Hepatic stellate cell (primary cell): ENCODE data around the gene TSPAN17.

Source experiments
- DNase-seq: peaks from one replicate; pipeline ENCODE4 v3.0.0; 2011; ENCODE audit warnings: low spot score

TSPAN17 gene

DNA sequence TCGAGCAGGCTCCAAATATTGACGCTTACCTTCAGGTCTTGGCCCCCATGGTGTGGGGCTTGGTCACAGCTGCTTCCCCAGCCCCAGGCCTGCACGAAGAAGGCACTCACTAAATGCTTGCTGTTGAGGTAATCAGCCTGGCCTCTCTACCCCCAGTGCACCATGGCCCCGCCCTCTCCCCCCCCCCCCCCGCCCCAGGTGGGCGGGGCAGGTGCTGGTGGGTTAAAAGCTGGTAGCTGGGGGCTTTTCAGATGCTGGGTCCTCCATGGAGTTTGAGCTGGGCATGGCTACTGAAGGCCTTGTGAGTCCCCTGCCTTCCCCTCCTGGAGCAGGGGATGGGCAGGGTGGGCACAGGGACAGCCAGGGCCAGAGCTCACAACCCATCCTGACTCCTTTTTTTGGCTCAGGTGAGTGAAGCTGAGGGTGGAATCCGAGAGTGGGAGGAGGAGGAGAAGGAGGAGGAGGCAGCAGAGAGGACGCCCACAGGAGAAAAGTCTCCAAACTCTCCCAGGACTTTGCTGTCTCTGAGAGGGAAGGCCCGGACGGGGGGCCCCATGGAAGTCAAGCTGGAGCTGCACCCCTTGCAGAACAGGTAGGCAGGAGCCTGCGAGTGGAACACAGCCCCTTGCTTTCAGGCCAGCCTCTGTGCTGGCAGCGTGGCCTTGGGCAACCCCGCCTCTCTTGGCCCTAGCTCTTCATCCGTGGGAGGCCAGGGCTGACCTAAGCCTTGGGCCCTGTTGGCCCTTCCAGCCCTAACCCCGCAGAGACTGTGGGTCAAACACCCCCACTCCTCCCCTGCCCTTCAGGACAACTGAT, 4.4 kb upstream of the TSPAN17 start:
- DNase-seq: no peak

DNA sequence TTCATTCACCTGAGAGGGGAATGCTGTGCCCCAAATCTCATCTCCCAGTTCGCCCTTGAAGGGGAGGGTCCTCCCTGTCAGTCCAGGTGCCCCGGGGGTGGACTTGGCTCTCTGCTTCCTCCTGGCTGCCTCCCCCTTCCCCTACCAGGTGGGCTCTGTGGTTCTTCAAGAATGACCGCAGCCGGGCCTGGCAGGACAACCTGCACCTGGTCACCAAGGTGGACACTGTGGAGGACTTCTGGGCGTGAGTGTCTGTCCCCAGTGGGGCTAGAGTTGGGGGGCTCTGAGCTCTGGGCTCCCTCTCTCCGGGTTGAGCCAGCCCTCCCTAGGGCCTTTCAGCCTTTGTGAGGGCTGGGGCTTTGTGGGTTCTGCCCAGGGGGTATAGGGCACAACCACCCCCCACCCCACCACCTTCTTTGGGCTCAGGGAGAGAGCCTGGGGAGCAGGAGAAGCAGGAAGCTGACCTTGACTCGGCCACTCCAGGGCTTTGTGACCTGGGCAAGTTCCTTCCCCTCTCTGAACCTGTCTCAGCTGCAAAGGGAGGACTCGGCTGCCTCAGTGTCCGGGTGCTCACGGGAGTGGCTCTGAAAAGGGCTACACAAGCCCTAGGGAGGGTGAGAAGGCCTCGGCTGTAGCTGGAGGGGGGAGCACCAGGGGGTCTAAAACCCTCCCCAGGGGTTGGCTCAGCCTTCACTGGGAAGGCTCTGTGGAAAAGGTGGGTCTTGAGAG, 3.6 kb upstream of the TSPAN17 start:
- no peak for DNase-seq

DNA sequence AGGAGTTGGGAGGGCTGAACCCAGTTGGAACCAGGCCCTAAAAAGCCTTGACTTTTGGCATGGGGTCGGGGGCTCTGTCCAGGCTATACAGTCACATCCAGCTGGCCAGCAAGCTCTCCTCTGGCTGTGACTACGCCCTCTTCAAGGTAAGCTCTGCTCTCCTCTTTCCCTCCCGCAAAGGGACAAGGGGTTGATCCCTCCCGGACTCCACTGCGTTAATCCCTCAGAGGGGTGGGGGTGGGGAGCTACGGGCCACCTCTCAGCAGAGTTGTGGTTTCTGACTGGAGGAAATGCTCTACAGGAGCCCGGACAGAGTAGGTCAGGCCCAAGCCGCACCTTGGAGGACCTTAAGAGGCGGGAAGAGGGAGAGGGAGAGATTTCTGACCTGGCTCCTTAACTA, 3.0 kb upstream of the TSPAN17 start:
- no peak for DNase-seq

GRCh38 chr5:176644878-176645670, 2.2 kb upstream of the TSPAN17 start:
- DNase-seq: no peak

DNA sequence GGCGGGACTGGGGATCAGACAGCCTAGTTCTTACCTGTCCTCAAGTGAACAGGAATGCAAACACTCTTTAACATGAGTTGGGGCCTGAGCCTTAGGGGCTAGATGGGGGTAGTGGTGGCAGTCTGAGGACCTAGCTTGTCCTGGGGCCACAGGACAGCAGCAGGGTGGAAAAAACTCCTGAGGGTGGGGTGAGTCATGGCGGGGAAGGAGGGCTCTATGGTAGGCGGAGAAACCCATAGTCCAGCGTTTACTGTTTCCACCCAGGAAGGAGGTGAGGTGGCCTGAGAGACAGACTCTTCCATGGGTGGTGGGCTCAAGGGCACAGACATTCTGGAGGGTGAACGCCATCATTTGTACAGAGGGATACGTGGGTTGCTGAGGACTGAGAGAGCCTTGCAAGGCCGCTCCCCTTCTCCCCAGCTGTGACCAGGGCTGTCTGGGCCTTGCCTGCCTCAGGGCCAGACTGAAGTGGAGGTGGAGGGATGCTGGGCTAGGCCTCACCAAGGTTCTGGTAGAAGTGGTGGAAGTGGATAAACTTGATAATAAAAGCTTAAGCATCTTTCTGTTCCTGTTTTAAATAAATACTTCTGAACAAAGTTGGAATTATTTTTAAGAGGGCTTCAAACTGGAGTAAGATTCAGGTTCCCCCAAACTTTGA, 1.1 kb upstream of the TSPAN17 start:
- DNase-seq: no peak

DNA sequence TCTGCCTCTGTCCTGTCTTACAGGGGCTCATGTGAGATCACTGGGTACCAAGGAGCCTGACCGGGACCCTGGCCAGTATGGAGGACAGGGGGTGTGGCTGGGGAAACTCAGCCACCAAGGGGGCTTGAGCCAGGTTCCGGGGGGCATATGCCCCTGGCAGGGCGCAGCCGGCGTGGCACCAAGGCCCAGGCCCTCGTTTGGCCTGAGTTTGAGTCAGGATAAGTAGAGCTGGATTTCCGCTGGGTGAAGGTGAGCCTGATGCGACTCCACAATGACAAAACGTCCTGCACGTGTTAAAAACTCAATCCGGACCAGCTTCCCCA, 616 bp upstream of the TSPAN17 start:
- DNase-seq: no peak

GRCh38 chr5:176647843-176648473, 674 bp downstream of the TSPAN17 start:
- peak; percentile 65 for DNase-seq

- DNase-seq: no peak
These were observed 1.4 kb downstream of the TSPAN17 start for GRCh38 chr5:176648474-176649194.

DNA sequence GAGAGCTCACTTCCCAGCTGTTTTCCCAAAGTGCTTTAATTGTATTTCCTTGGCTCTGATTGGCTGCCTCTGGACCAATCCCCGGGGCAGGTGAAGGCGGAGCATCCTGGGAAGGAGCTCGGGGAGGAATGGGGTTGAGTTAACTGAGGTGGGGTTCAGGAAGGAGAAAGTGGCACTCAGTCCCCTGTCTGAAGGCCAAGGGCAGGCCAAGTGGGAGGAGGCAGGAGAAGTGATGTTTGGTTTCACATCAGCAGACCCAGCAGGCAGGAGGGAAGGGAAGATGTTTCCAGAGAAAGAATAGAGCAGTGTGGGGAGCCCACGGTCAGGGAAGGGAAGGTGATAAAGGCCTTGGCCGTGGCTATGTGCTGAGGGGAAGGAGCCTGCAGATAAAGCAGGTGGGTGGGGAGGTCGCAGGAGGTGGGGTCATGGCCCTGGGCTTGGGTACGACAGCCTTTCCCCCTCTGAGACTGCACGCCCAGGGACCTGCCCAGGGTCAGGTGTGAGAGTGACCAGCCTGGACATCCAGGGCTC, 3.1 kb downstream of the TSPAN17 start:
- no peak for DNase-seq

- no peak for DNase-seq
These were observed 4.2 kb downstream of the TSPAN17 start for GRCh38 chr5:176651472-176651980.

- peak; percentile 60 for DNase-seq
These were observed 4.9 kb downstream of the TSPAN17 start for GRCh38 chr5:176652136-176652535.

DNA sequence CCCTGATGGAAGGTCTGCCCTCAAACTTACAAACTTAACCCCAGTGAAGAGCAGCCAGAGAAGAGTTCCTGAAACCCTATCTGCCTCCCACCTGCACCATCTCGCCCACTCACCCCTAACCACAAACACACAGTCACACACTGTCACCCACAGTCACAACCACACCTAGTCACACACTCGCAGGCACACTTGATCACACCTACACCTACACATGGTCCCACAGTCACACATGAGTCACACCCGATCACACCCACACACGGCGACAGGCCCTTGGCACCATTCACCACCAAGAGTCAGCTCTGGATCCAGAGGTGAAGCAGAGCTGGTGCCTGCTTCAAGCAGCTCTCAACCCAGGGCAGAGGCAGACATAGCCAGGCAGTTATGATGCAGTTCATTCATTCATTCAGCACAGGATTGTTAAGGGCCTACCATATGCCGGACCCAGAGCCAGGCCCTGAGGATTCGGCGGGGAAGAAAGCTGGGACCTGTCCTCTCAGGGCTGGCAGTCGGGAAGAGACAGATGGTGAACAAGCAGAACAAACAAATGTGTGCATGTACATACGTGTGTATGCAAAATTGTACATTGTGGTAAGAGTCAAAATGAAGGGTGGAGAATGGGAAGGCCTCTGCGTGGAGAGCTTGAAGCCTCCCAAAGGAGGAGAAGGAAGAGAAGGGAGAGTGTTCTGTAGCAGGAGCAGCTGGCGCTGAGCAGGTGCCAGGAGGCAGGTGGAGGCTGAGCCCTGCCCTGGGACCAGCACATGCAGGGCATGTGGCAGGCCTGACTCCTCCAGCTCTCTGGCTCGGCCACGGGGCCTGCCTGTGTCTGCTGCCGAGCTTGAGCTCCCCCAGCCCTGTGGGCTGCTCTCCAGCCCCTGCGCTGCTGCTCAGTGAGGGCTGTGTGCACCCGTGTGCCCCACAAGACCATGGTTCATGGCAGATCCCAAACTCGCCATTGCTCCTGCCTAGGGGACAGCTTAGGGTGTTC, 6.4 kb downstream of the TSPAN17 start:
- DNase-seq: no peak

GRCh38 chr5:176654856-176655255, 7.6 kb downstream of the TSPAN17 start:
- DNase-seq: no peak

DNA sequence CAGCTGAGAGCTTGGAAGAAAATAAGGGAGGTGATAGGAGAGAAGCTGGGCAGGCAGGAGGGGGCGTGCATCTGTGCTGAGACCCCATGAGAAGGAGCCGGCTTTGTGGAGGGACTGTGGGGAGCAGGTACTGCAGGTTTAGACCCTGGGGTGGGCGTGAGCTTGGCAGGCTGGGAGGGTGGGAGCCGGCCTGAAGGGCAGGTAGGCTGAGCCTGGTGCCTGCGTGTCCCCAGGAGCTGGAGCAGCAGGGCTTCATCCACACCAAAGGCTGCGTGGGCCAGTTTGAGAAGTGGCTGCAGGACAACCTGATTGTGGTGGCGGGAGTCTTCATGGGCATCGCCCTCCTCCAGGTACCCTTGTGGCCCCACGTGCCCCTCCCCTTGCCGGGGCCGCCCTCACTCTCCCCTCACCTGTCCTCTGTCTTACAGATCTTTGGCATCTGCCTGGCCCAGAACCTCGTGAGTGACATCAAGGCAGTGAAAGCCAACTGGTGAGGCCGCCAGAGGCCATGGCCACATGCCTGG, 9.2 kb downstream of the TSPAN17 start:
- DNase-seq: no peak

DNA sequence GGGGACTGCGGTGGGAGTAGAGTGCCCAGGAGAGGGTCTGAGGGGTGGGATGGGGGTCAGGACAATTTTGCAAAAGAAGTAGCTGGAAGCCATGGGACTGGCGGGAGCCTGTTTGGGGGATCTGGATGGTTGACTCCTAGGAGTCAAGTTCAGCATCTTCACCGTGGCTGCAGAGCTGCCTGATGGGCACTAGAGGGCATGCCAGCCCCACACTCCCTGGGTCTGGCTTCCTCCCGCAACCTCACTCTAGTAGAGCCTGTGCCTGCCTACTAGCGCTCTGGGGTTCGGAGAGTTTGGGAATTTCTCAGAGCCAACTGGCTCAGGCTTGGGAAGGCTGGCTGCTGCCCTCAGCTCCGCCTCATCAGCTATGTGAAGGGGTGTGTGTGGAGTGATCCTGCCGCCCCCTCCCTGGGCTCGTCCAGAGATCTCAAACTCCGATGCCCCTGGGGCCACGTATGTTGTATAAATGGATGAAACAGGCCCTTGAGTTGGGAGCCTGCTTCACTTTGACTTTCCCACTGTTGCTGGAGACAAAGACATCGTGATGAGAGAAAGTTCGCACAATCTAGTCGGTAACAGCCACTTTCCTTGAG, 10.8 kb downstream of the TSPAN17 start:
- DNase-seq: peak; percentile 79

DNA sequence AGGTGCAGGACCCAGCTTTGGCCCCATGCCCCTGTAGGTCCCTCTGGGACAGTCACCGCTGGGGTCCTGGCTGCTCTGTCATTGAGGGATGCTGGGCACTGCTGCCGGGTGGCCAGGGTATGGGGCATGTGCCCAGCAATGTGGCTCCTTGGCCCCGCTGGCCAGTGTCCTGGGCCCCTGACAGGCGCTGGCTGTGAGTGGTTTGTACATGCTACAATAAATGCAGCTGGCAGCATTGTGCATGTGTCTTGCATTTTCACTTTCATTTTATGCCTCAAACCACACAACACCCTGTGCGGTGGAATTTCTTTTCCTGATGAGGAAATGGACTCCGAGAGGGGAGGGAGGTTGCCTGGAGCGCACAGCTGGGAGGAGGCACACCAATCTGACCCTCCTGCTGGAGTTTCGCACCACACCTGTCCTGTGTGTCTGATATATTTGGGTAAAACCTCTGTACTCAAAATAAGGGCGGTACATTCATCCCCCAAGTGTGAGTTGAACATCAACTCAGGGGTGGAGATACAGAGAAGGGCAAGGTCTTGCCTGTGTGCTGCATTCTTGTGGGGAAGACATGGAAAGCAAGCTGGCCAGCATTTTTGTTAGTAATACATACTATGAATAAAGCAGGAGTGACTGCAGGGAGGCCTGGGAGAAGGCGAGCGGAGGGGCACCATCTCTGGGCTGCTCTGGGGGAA, 11.7 kb downstream of the TSPAN17 start:
- no peak for DNase-seq

DNA sequence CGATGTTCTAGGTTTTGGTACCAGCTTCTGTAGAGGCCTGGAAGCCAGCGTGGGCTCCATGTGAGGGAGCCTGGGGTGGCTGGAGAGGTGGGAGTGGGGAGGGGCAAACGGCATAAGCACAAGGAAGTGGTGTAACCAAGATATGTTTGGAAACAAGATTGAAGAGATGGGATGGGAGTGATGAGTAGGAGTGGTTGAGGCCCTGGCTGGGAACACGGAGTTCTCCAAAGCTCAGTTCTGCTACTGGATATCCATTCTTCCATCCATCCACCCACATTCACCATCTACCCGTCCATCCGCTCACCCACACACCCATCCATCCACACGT, 12.2 kb downstream of the TSPAN17 start:
- no peak for DNase-seq

DNA sequence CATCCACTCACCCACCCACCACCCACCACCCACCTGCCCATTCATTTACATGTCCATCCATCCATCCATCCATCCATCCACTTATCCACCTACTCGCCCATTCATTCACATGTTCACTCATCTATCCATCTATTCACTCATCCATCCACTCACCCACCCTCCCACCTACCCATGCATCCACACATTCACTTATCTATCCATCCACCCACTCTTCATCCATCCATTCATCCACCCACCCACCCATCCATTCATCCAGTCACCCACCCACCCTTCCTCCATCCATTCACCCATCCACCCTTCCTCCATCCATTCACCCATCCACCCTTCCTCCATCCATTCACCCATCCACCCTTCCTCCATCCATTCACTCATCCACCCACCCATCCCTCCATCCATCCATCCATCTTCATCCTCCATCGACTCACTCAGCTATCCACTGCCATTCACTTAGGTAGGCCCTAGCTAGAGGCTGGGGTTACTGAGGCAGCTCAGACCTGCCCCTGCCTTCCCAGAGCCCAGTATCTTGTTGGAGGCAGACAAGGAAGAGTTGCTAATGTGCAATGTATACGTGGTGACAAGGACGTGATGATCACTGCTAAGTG, 12.7 kb downstream of the TSPAN17 start:
- no peak for DNase-seq
